HG03442 (cell line): ENCODE data around the gene AMER3.

ENCODE experiments used
- ATAC-seq: cut with Tn5 transposase; IDR thresholded peaks from one replicate; pipeline ENCODE4 v1.9.1; 2021; ENCODE audit warnings: mild to moderate bottlenecking, moderate library complexity; ENCODE audit not compliant: unreplicated experiment

AMER3 gene

GRCh38 chr2:130749078-130749477 is 6.3 kb upstream of the AMER3 start:
- no peak for ATAC-seq

- ATAC-seq, result no peak
Measured at GRCh38 chr2:130749641-130750040, 5.7 kb upstream of the AMER3 start.

GRCh38 chr2:130754811-130755210 is 529 bp upstream of the AMER3 start:
- ATAC-seq, result no peak

GRCh38 chr2:130756053-130756873 is 923 bp downstream of the AMER3 start:
- peak; percentile 42 for ATAC-seq

GRCh38 chr2:130756874-130757668 is 1.7 kb downstream of the AMER3 start:
- ATAC-seq, result no peak

- ATAC-seq, result no peak
Measured at GRCh38 chr2:130759906-130760753, 4.8 kb downstream of the AMER3 start.

GRCh38 chr2:130760754-130761751 is 5.7 kb downstream of the AMER3 start:
- no peak for ATAC-seq

- no peak for ATAC-seq
Measured at GRCh38 chr2:130762031-130762909, 6.9 kb downstream of the AMER3 start.

- no peak for ATAC-seq
Measured at GRCh38 chr2:130762910-130763385, 7.6 kb downstream of the AMER3 start.

GRCh38 chr2:130763405-130763804 is 8.1 kb downstream of the AMER3 start:
- ATAC-seq, result no peak

GRCh38 chr2:130764035-130764820 is 8.9 kb downstream of the AMER3 start:
- ATAC-seq, result no peak

GRCh38 chr2:130764821-130765115 is 9.4 kb downstream of the AMER3 start:
- ATAC-seq, result no peak

- no peak for ATAC-seq
Measured at GRCh38 chr2:130765464-130765863, 10.1 kb downstream of the AMER3 start.

- ATAC-seq, result no peak
Measured at GRCh38 chr2:130766037-130766436, 10.7 kb downstream of the AMER3 start.

GRCh38 chr2:130766711-130767407 is 11.5 kb downstream of the AMER3 start:
- no peak for ATAC-seq

GRCh38 chr2:130767408-130767775 is 12.1 kb downstream of the AMER3 start:
- ATAC-seq, result no peak

GRCh38 chr2:130768191-130768855 is 13.0 kb downstream of the AMER3 start:
- no peak for ATAC-seq
